H1 (cell line): Measurements from ENCODE around the gene PRSS50. TPM values are rescaled to one million over a fixed set of nuclear protein-coding genes. Genes with fewer than 3 reads are reported as not detected.

Experiments
- CTCF ChIA-PET: fragments of 300-600 bp; sonication (Branson Sonifier 250); formaldehyde crosslinking; loops from one replicate; lab custom pipeline; 2021; ENCODE audit not compliant: partially characterized antibody; lab: Charles Lee
- POLR2A ChIA-PET: fragments of 300-600 bp; sonication (Branson Sonifier 250); formaldehyde crosslinking; loops from one replicate; lab custom pipeline; 2021; ENCODE audit warnings: inconsistent platforms; ENCODE audit not compliant: partially characterized antibody; lab: Charles Lee
- DNase-seq, 2 experiments: peaks; one replicate each; pipeline versions ENCODE4 v3.0.0 to v3.0.0-alpha.2; 2010 to 2022; ENCODE audit warnings: low spot score in 2 of 2, low read depth in 1 of 2, mixed read lengths in 1 of 2
- FAIRE-seq: peaks from 2 replicates; lab custom pipeline; 2011; peaks lifted over from hg19 to GRCh38; lab: Jason Lieb, UNC
- H2AFZ ChIP-seq: 2 replicates; pipeline ENCODE4 v1.8.1; 2012; ENCODE audit warnings: low read length, inconsistent platforms
- H2AK5ac ChIP-seq: 2 replicates; pipeline ENCODE4 v1.6.1; 2013; ENCODE audit warnings: low read depth, low read length
- H2BK120ac ChIP-seq: replicated peaks from 2 replicates; pipeline ENCODE3; 2013; ENCODE audit warnings: low read depth, low read length, inconsistent platforms
- H2BK12ac ChIP-seq: 2 replicates; pipeline ENCODE4 v1.6.1; 2013; ENCODE audit warnings: low read depth, low read length
- H2BK15ac ChIP-seq: 2 replicates; pipeline ENCODE4 v1.6.1; 2013; ENCODE audit warnings: low read length
- H2BK20ac ChIP-seq: 2 replicates; pipeline ENCODE4 v1.6.1; 2013; ENCODE audit warnings: low read length
- H2BK5ac ChIP-seq: 2 replicates; pipeline ENCODE4 v1.6.1; 2013; ENCODE audit warnings: low read depth, low read length
- H3K14ac ChIP-seq: 2 replicates; pipeline ENCODE4 v1.6.1; 2013; ENCODE audit warnings: inconsistent platforms; ENCODE audit not compliant: insufficient read length
- H3K18ac ChIP-seq: 2 replicates; pipeline ENCODE4 v1.6.1; 2013; ENCODE audit warnings: low read length; ENCODE audit errors: extremely low read depth
- H3K23ac ChIP-seq: 2 replicates; pipeline ENCODE4 v1.6.1; 2013; ENCODE audit warnings: inconsistent platforms; ENCODE audit not compliant: insufficient read length
- H3K23me2 ChIP-seq: 2 replicates; pipeline ENCODE4 v1.6.1; 2013; ENCODE audit warnings: low read depth, low read length
- H3K27ac ChIP-seq: 2 replicates; pipeline ENCODE4 v1.6.1; 2011; ENCODE audit warnings: low read depth, low read length, inconsistent platforms
- H3K27me3 ChIP-seq, 4 experiments: replicated peaks in 1 of 4; 1 replicate in 1 of 4; 2 replicates in 3 of 4; pipeline versions ENCODE4 v1.6.1 to v1.8.1; 2011 to 2013; ENCODE audit warnings: low read length in 3 of 4, mild to moderate bottlenecking in 3 of 4, inconsistent platforms in 2 of 4, mixed read lengths in 2 of 4, moderate library complexity in 1 of 4; ENCODE audit not compliant: control insufficient read depth in 3 of 4, insufficient read depth in 3 of 4; ENCODE audit errors: extremely low read depth in 1 of 4
- H3K36me3 ChIP-seq, 4 experiments: 2 replicates each; pipeline versions ENCODE4 v1.6.1 to v1.8.1; 2011 to 2013; ENCODE audit warnings: mild to moderate bottlenecking in 4 of 4, low read length in 3 of 4, moderate library complexity in 2 of 4, control low read depth in 1 of 4, inconsistent platforms in 1 of 4; ENCODE audit not compliant: insufficient read depth in 4 of 4, control insufficient read depth in 2 of 4
- H3K4ac ChIP-seq: replicated peaks from 2 replicates; pipeline ENCODE3; 2013; ENCODE audit warnings: low read length, low read depth, mixed read lengths, inconsistent platforms; ENCODE audit not compliant: insufficient read length
- H3K4me1 ChIP-seq, 4 experiments: replicated peaks in 1 of 4; 1 replicate in 1 of 4; 2 replicates in 3 of 4; pipeline versions ENCODE4 v1.6.1 to v1.8.1; 2011 to 2013; ENCODE audit warnings: low read length in 3 of 4, inconsistent platforms in 2 of 4, mixed read lengths in 1 of 4; ENCODE audit not compliant: insufficient read depth in 4 of 4, control insufficient read depth in 3 of 4
- H3K4me2 ChIP-seq, 2 experiments: 2 replicates each; pipeline versions ENCODE4 v1.6.1 to v1.8.1; 2011 to 2013; ENCODE audit warnings: low read depth in 2 of 2, low read length in 2 of 2, control low read depth in 1 of 2, inconsistent platforms in 1 of 2, mild to moderate bottlenecking in 1 of 2; ENCODE audit not compliant: insufficient read depth in 1 of 2
- H3K4me3 ChIP-seq, 4 experiments: fragments of 200-600, 300-600 bp in 1 of 4; sonication (generic), shearing (Covaris generic), sonication (Bioruptor Twin) in 1 of 4; 2 replicates each; pipeline versions ENCODE4 v1.5.1 to v1.8.1; 2011 to 2016; ENCODE audit warnings: low read length in 4 of 4, low read depth in 3 of 4, control low read depth in 2 of 4, inconsistent platforms in 2 of 4, mild to moderate bottlenecking in 2 of 4, mixed read lengths in 1 of 4, moderate library complexity in 1 of 4; ENCODE audit not compliant: insufficient read depth in 2 of 4; ENCODE audit errors: extremely low read depth in 1 of 4
- H3K56ac ChIP-seq: replicated peaks from 2 replicates; pipeline ENCODE3; 2013; ENCODE audit warnings: low read depth, mild to moderate bottlenecking, mixed read lengths, low read length, inconsistent platforms; ENCODE audit not compliant: insufficient read length
- H3K79me1 ChIP-seq: 2 replicates; pipeline ENCODE4 v1.6.1; 2013; ENCODE audit warnings: low read depth, low read length, control low read depth
- H3K79me2 ChIP-seq, 2 experiments: 2 replicates each; pipeline versions ENCODE4 v1.6.1 to v1.8.1; 2012 to 2013; ENCODE audit warnings: low read length in 2 of 2, mild to moderate bottlenecking in 2 of 2, inconsistent platforms in 1 of 2; ENCODE audit not compliant: insufficient read depth in 2 of 2, control insufficient read depth in 1 of 2
- H3K9ac ChIP-seq, 4 experiments: replicated peaks in 1 of 4; 1 replicate in 1 of 4; 2 replicates in 3 of 4; pipeline versions ENCODE4 v1.6.1 to v1.8.1; 2011 to 2013; ENCODE audit warnings: low read depth in 3 of 4, low read length in 3 of 4, control low read depth in 2 of 4, mild to moderate bottlenecking in 2 of 4, moderate library complexity in 2 of 4, inconsistent platforms in 1 of 4; ENCODE audit errors: extremely low read depth in 1 of 4
- H3K9me3 ChIP-seq, 2 experiments: 2 replicates each; pipeline versions ENCODE4 v1.6.1 to v1.8.1; 2012 to 2013; ENCODE audit warnings: mild to moderate bottlenecking in 2 of 2, moderate library complexity in 2 of 2, control low read depth in 1 of 2, inconsistent platforms in 1 of 2, low read depth in 1 of 2, low read length in 1 of 2, mixed read lengths in 1 of 2; ENCODE audit not compliant: insufficient read depth in 2 of 2
- H4K20me1 ChIP-seq, 2 experiments: replicated peaks in 1 of 2; 2 replicates each; pipeline versions ENCODE3 to v1.8.1; 2011 to 2013; ENCODE audit warnings: inconsistent platforms in 2 of 2, low read length in 2 of 2, mild to moderate bottlenecking in 1 of 2; ENCODE audit not compliant: insufficient read depth in 2 of 2, control insufficient read depth in 1 of 2
- H4K5ac ChIP-seq: 2 replicates; pipeline ENCODE4 v1.6.1; 2013; ENCODE audit warnings: low read length, low read depth, mixed read lengths, inconsistent platforms; ENCODE audit not compliant: insufficient read length
- H4K8ac ChIP-seq: 2 replicates; pipeline ENCODE4 v1.8.0; 2013; ENCODE audit warnings: mild to moderate bottlenecking, moderate library complexity, low read length, inconsistent platforms; ENCODE audit not compliant: insufficient read depth; ENCODE audit errors: extremely low read depth
- H4K91ac ChIP-seq: replicated peaks from 2 replicates; pipeline ENCODE3; 2013; ENCODE audit warnings: low read length, mixed read lengths, inconsistent platforms; ENCODE audit not compliant: insufficient read length
- CREB1 ChIP-seq: IDR thresholded peaks from 2 replicates; pipeline ENCODE4 v1.6.1; 2012; ENCODE audit warnings: inconsistent platforms
- HDAC6 ChIP-seq: IDR thresholded peaks from one replicate; pipeline ENCODE4 v1.7.1; 2012; ENCODE audit warnings: low read depth, mild to moderate bottlenecking, inconsistent platforms, low read length, moderate library complexity
- MAFK ChIP-seq: IDR thresholded peaks from 2 replicates; pipeline ENCODE4 v1.6.1; 2012; ENCODE audit warnings: low read depth, mild to moderate bottlenecking, improper control_type of control experiment, low read length
- WGBS, 2 experiments: shearing (Covaris generic) in 1 of 2; methylation state at CpG; one replicate each; pipeline versions ENCODE4 v1.1.6 to v1.1.7; 2013 to 2015; ENCODE audit warnings: low lambda C conversion rate in 2 of 2, mixed read lengths in 2 of 2, inconsistent platforms in 1 of 2, low coverage in 1 of 2, missing lambda C conversion rate in 1 of 2; ENCODE audit not compliant: insufficient replicate concordance in 2 of 2, insufficient coverage in 1 of 2, insufficient read length in 1 of 2; ENCODE audit errors: extremely low coverage in 1 of 2, missing lambda C conversion rate in 1 of 2; 5-methylcytosine and 5-hydroxymethylcytosine counted together
- polyA plus RNA-seq, 7 experiments: library from polyadenylated mRNA; depleted of rRNA in 3 of 7; stranded (reverse) in 5 of 7; unstranded in 2 of 7; fragments of >200 nt in 5 of 7; fragments of 200-250 nt in 2 of 7; gene quantifications; 1 replicate in 5 of 7; 2 replicates in 1 of 7; 4 replicates in 1 of 7; pipeline versions ENCODE4 v1.2.1 to v1.2.3, GENCODE V29; 2011 to 2013; ENCODE audit warnings: missing spikeins in 2 of 7, mixed read lengths in 2 of 7
- total RNA-seq: library from RNA; stranded (reverse); fragmentation: NEBNext Ultra II Directional; extraction: Animal tissue kit (Norgen Biotek cat#: 25700); gene quantifications from 2 replicates; pipeline ENCODE4 v1.2.1, GENCODE V29; 2021

Gene PRSS50
- total and polyA plus RNA-seq, 2 of the 8 experiments (the other 6 are each of a cell fraction or from before 2014, with no cell fraction given), result 0.47 to 0.71 TPM

GRCh38 chr3:46705751-46706552, 11.7 kb downstream of the PRSS50 start:
- H3K36me3 ChIP-seq, result no peaks in the 10 kb centered on the region
- H3K14ac ChIP-seq, result no peak overlapping the region
- H4K91ac ChIP-seq, result no peak overlapping the region
- no peaks in the 10 kb centered on the region for H3K79me1 ChIP-seq
- no peak overlapping the region for H3K9ac ChIP-seq
- 0 out of 2 replicates have a peak overlapping the region, but pooled peaks have one; percentile 15 for H2BK5ac ChIP-seq
- FAIRE-seq (no peak), DNase-seq (no peak)
- no peak overlapping the region for H3K4me3 ChIP-seq
- no peak overlapping the region for H3K23ac ChIP-seq
- H3K9me3 ChIP-seq, result no peaks in the 10 kb centered on the region
- no peak overlapping the region for H2AK5ac ChIP-seq
- no peak overlapping the region for H4K5ac ChIP-seq
- no peak overlapping the region for H3K56ac ChIP-seq
- H4K20me1 ChIP-seq, result peaks cover 2 to 4% of the 10 kb centered on the region in 2 experiments
- H3K27me3 ChIP-seq, result peaks cover 2 to 17% (median 13%) of the 10 kb centered on the region in 4 experiments; a peak in 6 of 7 replicates
- WGBS, 2 experiments, result 85% methylated on average over 19 of the region's 19 CpGs; no CpG with 5 or more reads in 1 of the 2 experiments
- no peak overlapping the region for H3K18ac ChIP-seq
- ChIA-PET POLR2A (interaction anchor here (0.6 kb wide), 2 partner anchors 143 to 210 kb away, joined by 3 read pairs; no protein-coding TSS in a partner anchor), CTCF (interaction anchor here (0.6 to 6.5 kb wide), 27 partner anchors 8 to 623 kb away, joined by 3 to 91 read pairs (median 4); partner anchors contain the start of genes ALS2CL, PRSS50, PTH1R and RTP3)
- H3K23me2 ChIP-seq, result no peaks in the 10 kb centered on the region; the same call in 1 of the 2 replicates
- H2BK20ac ChIP-seq, result no peak overlapping the region
- no peaks in the 10 kb centered on the region for H3K79me2 ChIP-seq
- peaks cover 0 to 9% (median under 1%) of the 10 kb centered on the region in 4 experiments; a peak in 2 of 7 replicates for H3K4me1 ChIP-seq
- no peak overlapping the region for H2BK120ac ChIP-seq
- H3K4me2 ChIP-seq, result no peak overlapping the region
- no peak overlapping the region for H3K27ac ChIP-seq
- no peak overlapping the region for H3K4ac ChIP-seq
- peak overlapping the region; percentile 19; the same call in 1 of the 2 replicates for H2BK12ac ChIP-seq
- no peak overlapping the region for H2BK15ac ChIP-seq
- no peak overlapping the region for H2AFZ ChIP-seq
- peak overlapping the region; percentile 57; the same call in 1 of the 2 replicates for H4K8ac ChIP-seq
- no peak for TF ChIP-seq MAFK
- no peak for TF ChIP-seq CREB1
- TF ChIP-seq HDAC6, result no peak
